GM18868 (cell line): ENCODE measurements around the gene ZNF248.
"Not testable (repeated sequence)": the region's sequence is repeated elsewhere in the genome, so short reads cannot be mapped to it uniquely, and the experiment has no call there.

Source experiments
- ATAC-seq: cut with Tn5 transposase; IDR thresholded peaks from one replicate; pipeline ENCODE4 v1.9.1; 2021; ENCODE audit warnings: mild to moderate bottlenecking, moderate library complexity; ENCODE audit not compliant: unreplicated experiment

Gene ZNF248

DNA sequence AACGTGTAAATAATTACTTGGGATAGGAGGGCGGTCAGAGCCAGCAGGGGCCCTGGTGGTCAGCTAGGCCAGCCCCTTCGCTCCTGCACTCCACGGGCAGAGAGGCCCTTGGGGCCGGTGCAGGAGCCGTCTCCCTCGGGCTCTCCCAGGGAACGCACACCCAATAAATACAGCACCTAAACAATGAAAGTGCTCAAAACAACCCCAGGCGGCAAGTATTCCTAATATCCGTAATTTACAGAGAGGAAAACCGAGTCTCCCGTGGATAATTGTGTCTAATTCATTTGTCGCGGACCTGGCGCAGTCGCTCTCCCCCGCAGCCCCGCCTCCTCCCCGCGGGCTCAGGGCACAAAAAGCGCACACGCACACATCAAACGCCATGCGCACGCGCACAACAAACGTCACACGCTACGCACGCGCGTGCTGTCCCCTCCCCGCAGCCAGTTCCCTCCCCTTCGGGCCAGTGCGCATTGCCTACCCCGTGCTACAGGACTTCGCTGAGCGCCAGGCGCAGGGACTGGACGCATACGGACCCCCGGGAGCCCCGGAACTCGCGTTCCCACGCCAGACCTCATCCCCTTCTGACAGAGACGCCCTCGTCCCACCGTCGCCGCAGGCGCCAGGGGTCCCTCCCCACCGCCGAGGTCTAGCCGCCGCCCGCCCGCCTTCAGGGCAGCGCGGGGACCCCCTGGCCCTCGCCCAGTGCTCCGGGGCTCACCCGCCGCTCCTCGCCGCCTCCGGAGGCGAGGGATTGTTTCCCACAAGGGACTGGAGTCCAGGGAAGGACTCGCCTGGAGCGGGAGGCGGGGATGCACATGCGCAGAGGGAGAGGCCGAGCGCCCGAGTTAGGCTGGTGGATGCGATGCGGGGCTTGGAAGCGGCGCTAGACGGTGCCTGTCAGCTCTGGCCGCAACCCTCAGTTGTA lies at the start of gene ZNF248:
Gene ZNF248, minus strand, starts transcription at position 324 of the 925 bp plus-strand sequence. CDS start 1,300 bp downstream, outside the sequence.
- ATAC-seq, result peak; percentile 90

- ATAC-seq, result no peak
Observed at GRCh38 chr10:37906382-37906781, 49.0 kb upstream of the ZNF248 start.

DNA sequence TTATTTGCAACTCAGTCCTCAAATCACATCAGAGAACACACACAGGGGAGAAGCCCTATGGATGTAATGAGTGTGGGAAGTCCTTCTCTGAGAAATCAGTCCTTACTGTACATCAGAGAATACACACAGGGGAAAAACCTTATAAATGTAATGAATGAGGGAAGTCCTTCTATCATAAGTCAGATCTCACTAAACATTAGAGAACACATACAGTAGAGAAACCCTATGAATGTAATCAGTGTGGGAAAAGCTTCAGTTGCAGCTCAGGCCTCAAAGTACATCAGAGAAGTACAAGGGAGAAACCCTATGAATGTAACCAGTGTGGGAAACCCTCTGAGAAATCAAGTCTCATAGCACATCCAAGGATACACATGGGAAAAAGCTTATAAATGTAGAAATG lies 39.0 kb upstream of the ZNF248 start:
- ATAC-seq, result no peak

- ATAC-seq, result no peak
Observed at GRCh38 chr10:37895674-37896073, 38.3 kb upstream of the ZNF248 start.

DNA sequence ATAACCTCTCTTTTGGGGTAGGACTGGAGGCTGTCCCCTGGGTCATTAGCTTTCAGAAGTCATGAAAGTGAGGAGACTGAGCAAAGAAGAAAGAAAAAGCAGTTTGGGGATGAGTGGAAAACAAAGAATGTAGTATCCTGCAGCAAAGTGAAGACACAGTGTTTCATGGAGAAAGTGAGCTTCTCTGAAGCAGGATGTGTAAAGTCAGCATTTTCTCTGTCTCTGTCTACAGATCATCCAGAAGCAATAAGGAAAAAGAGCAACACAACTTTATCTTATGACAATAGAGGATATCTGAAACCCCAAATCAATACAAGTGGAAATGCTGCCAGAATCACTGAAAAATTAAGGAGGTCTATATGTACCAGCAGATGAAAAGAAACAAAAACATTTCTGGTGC lies 28.4 kb upstream of the ZNF248 start:
- ATAC-seq, result no peak

- no peak for ATAC-seq
Observed at GRCh38 chr10:37872955-37873354, 15.5 kb upstream of the ZNF248 start.

DNA sequence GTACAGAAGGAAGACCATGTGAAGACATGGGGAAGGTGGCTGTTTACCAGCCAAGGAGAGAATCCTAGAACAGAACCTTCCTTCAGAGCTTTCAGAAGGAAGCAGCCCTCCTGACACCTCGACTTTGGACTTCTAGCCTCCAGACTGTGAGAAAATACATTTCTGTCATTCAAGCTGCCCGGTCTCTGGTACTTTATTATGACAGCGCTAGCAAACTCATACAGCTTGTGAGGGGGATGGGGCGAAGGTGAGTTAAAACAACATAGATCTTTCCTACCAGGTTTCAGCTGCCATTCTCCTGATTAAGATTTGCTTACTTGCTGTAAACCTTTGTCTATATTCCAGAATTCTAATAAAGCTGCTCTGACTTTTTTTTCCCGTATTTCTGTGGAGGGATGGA lies 14.9 kb upstream of the ZNF248 start:
- ATAC-seq, result no peak

- ATAC-seq, result no peak
Observed at GRCh38 chr10:37871568-37872251, 14.3 kb upstream of the ZNF248 start.

- ATAC-seq, result no peak
Observed at GRCh38 chr10:37871143-37871542, 13.7 kb upstream of the ZNF248 start.

DNA sequence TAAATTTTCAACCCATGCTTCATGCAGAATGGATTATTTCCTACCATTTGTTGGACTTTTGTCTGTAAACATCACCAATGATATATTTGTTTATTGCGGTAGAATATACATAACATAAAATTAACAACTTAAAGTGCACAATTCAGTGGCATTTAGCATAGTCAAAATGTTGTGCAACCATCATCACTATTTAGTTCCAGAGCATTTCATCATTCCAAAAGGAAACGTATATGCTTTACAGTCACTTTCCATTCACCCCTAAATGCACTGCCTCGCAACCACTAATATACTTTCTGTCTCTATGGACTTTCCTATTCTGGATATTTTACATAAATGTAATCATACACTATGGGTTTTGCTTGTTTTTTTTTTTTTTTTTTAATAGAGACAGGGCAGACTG lies 11.4 kb upstream of the ZNF248 start:
- ATAC-seq, result no peak

DNA sequence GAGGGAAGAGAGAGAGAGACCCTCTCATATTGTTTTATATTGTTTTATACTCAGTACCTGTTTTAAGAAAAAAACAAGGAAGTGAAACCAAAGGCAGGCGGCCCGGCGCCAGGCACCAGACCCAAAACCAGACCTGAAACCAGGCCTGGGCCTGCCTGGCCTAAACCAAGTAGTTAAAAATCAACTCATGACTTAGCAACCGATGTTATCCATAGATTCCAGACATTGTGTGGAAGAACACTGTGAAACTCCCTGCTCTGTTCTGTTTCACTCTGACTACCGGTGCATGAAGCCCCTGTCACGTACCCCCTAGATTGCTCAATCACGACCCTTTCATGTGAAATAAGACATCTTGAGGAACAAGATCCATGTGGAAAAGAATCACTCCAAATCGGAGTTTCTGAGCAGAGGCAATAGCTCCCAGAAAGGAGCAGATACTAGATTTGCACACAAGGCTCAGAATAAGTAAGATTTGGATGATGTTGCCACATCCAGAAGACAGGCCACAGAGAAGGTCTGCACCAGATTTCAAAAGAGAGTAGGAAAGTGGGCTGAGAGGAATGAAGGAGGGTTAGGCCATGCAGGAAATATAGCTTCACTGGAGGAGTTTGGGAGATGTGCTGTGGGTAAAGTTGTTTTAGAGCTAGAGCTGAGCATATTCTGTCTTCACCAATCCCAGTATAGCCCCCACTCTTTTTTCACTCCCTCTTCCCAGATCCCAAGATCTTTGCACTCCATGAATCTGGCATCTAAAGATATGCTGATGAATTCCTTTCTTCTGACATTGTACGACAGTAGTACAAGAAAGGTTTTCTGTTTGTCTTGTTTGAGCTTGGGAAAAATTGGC lies 8.8 kb upstream of the ZNF248 start:
- ATAC-seq, result peak; percentile 55

DNA sequence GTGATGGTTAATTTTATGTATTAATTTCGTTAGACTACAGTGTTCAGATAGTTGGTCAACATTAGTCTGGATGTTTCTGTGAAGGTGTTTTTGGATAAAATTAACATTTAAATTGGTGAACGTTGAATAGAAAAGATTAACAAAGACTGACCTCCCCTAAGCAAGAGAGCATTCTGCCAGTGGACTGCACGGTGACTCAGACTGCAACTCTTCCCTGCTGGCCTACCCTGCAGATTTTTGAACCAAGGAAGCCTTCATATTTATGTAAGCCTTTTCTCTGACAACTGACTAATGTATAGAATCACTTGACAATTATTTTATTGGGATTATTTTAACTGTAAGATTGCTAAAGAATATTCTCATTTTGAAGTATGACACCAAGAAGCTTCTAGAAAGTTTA lies 7.9 kb upstream of the ZNF248 start:
- ATAC-seq, result no peak

GRCh38 chr10:37860494-37861190 lies 3.2 kb upstream of the ZNF248 start:
- ATAC-seq, result peak; percentile 31

DNA sequence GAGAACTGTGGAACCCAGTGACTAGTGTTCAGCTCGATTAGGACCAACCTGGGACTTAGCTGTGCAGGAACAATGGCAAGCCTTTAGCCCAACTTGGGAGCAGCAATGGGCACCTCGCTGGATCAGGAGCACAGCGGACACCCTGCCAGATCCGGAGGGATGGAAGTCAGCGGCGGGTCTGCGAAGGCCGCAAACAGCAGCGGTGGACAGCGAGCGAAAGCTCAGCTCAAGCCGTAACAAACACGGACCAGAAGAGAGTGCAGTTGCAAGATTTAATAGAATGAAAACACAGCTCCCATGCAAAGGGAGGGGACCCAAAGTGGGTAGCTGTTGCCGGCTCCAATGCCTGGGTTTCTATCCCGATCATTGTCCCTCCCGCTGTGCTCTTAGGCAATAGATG lies 1.9 kb upstream of the ZNF248 start:
- ATAC-seq, result not testable (repeated sequence)

DNA sequence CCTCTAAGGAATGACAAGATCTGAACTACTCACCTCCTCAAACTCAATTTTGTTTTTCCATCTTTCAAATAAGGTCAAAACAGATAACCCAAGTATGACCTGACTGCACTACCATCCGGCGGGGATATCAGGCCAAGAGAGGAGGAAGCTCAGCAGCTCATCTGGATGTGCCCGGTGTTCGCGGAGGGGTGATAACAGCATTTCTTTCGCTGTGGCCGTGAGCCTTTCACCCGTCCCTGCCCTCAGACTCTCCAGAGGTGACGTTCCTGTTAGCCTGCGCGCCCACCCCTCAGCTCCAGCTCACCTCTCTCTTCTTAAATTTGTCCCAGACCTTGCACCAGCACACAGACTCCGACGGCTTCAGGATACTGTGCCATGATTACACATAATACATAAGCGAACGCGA lies 526 bp downstream of the ZNF248 start:
- ATAC-seq, result peak; percentile 2

GRCh38 chr10:37855636-37856035 lies 1.8 kb downstream of the ZNF248 start:
- no peak for ATAC-seq

DNA sequence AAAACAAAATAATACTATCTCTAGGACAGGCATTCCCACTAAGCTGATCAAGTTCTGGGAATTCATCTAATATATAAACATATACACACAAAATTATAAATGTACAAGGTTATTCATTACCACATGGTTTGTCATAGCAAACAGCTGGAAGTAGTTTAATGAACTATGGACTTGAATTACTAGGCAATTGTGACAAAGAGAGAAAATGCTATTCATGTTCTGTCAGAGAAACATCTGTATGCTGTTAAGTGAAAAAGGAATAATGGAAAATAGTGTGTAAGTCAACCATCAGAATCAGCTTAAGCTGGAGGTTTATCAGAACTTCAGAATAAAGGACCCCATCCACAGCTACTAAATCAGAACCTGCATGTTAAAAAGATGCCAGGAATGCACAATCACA lies 2.8 kb downstream of the ZNF248 start:
- no peak for ATAC-seq

- no peak for ATAC-seq
Observed at GRCh38 chr10:37844644-37845043, 12.8 kb downstream of the ZNF248 start.

DNA sequence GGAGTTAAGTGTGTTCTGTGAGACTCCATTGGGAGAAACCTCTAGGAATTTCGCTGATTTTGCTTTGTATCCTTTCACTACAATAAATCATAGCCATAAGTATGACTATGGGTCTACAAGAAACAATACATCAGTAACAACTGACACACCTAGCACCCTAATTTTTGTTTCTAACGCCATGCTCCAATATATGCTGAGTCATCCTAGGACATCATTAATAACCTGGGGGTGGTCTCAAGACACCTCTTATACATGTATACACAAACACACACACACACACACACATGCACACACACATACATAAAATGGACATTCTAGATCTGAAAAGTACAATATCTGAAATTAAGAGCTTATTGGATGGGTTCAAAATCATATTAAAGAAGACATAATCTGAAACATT lies 18.2 kb downstream of the ZNF248 start:
- no peak for ATAC-seq

- no peak for ATAC-seq
Observed at GRCh38 chr10:37831495-37832333, 25.7 kb downstream of the ZNF248 start.
